Fibroblast of peridontal ligament (primary cell): ENCODE results near the gene SOX5.
"Not testable (repeated sequence)": the region's sequence is repeated elsewhere in the genome, so short reads cannot be mapped to it uniquely, and the experiment has no call there.

Experiments used
- DNase-seq: peaks from one replicate; pipeline ENCODE4 v3.0.0-alpha.2; 2010; ENCODE audit errors: extremely low read depth

SOX5 gene

DNA sequence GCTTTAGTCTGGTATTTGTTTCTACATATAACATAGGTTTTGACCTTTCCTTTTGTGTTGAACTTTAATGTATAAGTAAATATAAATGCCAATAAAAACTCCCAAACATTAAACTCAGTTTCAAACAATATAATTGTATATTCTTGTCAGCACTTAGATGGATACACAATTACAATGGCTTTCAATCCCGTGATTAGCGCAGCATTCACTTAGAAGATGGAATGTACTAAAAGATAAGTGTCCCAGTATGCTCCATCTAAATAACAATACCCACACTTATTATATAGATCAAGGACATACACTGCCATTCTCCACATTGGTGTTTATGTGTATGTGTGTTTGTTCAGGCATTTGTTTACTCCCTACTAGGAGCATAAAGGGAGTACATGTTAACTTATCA lies 193.1 kb downstream of the SOX5 start:
- DNase-seq, result no peak

GRCh38 chr12:23753628-23754365 lies 195.7 kb downstream of the SOX5 start:
- DNase-seq, result no peak

GRCh38 chr12:23752245-23752644 lies 197.2 kb downstream of the SOX5 start:
- DNase-seq, result no peak

DNA sequence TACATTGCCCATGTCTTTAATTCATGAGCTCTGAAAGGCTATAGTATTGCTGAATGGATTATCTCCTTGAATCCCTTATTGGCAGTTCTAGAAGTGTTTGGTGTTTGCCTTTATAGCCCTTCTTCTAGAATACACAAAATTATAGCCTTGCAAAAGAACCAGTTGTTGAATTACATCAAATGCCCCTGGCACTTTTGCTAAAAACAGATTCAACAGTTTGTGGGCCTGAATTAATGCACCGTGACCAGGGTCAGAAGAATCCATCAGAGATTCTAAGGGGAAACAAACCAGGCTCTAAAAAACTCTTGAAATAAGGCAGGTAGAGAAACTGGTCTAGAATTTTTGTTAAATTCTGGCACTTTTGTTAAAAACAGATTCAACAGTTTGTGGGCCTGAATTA lies 197.8 kb downstream of the SOX5 start:
- DNase-seq, result no peak

GRCh38 chr12:23750923-23751322 lies 198.5 kb downstream of the SOX5 start:
- DNase-seq, result no peak

DNA sequence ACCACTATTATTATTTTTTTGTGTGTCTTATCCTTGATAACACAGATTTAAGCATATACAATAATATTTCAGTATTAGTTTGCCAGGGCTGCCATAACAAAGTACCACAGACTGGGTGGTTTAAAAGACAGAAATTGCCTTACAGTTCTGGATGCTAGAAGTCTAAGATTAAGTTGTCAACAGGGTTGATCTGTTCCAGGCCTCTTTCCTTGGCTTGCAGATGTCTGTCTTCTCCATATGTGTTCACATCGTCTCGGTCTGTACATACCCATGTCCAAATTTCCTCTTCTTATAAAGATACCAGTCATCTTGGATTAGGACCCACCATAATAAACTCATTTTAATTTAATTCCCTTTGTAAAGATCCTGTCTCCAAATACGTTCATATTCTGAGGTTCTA lies 204.8 kb downstream of the SOX5 start:
- no peak for DNase-seq

DNA sequence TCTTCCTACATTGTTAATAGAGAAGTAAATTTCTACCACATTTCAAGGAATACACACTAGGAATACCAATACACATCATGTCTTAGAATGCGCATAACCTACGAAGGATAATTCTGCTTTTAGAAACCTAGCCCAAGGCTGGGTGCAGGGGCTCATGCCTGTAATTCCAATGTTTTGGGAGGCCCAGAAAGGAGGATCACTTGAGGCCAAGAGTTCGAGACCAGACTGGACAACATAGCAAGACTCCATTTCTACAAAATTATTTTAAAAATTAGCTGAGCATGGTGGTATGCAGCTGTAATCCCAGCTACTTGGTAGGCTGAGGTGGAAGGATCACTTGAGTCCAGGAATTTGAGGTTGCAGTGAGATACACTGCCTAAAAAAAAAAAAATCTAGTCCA lies 206.9 kb downstream of the SOX5 start:
- no peak for DNase-seq

GRCh38 chr12:23731493-23731892 lies 218.0 kb downstream of the SOX5 start:
- no peak for DNase-seq

DNA sequence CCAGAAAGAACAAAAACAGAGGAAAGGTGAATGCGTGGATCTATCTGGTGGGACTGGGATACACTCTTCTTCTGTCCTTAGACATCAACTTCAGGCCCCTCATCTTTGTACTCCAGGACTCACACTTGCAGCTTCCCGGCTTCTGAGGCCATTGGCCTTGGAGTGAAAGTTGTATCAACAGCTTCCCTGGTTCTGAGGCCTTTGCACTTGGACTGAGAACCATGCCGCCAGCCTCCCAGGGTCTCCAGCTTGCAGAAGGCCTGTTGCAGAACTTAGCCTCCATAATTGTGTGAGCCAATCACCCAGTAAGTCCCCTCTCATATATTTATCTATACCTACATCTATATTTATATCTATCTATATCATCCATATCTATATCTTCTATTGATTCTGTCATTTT lies 218.4 kb downstream of the SOX5 start:
- DNase-seq, result no peak

GRCh38 chr12:23729359-23729758 lies 220.1 kb downstream of the SOX5 start:
- DNase-seq, result no peak

DNA sequence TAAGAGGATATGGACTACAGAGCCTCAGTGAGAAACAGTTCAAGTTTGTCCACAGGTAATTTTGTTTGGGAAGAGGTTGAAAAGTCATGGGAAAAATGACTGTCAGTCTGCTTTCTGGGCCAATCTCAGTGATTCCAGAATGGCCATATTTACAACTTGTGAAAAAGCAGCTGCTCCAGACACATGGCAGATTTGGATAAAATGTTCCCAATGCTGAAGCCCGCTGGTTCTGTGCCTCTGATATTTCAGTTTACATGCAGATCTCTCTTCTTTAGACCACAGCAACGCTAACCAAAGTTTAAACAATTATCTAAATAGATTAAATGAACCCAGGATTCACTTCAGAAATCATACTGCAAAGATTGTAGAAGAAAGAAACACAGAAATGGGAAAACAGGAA lies 222.8 kb downstream of the SOX5 start:
- no peak for DNase-seq

DNA sequence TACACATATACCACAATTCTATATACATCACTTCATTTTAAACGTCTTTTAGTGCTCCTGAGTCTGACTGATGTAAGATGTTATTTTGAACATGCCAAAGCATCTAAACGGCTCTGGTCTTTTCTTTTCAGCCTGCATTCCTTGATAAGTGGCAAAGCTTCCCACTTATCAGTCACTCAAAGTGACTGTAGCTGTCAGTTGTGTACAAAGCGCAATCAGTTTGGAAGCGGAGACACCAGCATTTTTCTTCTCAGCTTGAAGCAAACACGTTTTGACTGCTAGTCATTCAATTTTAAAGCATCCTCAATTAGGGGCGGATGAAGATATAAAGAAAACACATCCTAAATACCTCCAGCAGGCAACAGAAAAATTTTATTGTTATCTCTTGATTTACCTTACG lies 226.8 kb downstream of the SOX5 start:
- no peak for DNase-seq

GRCh38 chr12:23721268-23721667 lies 228.2 kb downstream of the SOX5 start:
- no peak for DNase-seq

- no peak for DNase-seq
These were observed 230.0 kb downstream of the SOX5 start for GRCh38 chr12:23719493-23719892.

- DNase-seq, result not testable (repeated sequence)
These were observed 239.1 kb downstream of the SOX5 start for GRCh38 chr12:23710361-23710760.

GRCh38 chr12:23708185-23708837 lies 241.2 kb downstream of the SOX5 start:
- DNase-seq, result no peak

DNA sequence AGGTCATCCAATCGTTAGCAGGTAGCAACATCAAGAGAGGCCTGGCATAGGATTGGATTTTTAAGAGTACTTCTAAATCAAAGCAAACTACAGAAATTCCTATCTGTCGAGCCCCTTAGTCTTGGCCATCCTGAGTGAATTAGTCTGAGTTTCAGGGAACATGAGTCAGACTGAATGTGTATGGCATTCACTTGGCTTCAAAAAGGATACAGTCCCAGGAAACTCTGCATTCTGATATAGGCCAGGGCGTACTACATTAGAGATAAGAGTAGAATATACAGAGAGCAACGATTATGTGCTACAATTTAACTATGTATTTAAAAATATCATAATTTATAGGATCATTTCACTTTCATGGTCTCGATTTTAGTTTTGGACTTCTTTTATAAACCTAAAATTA lies 242.2 kb downstream of the SOX5 start:
- DNase-seq, result no peak

DNA sequence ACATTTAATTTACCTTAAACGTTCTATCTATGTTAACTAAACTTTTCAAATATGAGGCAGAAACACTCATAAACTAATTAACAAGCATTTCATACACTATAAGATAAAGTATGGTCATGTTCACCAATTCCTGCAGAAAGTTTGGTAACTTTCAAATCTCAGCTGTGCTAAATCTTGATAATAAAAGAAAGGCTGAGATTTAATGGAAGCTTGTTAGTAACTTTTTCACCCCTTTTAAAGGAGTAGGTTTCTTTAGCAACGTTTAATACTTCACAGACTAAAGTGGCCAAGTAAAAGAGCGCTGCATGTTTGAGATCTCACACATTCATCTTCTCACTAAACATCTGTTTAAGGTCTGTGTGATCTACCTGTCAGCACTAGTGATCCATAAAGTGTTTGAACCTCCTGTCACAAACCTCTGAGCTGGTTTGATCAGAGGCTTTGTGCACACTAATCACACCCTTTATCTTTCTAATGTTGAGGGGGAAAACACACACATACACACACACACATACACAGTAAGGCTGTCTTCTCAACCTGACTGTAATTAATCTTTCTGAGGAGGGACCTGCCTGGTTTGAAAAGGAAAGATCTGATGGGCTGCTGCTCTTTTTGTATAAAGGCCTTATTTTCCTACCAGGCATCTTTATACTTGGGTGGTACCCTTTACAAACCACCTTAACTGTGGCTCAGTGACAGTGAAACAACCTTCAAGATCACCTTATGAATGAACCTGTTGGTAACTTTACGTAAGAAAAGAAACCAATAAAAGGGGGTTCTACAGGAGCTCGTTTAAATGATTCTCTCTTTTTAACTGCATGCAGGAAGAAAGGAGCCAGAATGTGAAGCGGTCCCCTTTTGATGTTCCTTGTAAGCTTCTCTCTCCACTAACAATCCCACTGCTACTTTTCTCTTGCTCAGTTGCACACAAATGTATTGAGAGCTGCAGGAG lies 244.2 kb downstream of the SOX5 start:
- no peak for DNase-seq

DNA sequence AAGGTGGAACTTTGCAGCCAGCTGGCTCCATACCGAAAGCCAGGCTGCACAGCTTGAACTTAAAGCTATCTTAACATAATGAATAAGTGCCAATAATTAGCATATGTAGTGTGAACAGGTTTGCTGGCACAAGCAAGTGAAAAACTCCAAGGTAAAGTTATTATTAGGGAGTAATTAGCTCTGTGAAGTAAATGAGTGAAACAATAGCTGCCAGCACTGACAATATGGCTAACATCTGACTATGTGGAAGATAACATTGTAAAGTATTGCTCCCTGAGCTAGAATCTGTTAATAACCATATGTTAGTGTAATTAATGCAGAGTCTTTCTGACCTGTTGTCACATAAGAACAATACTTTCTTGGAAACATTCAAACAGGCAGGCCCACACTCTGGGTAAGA lies 246.4 kb downstream of the SOX5 start:
- DNase-seq, result no peak

DNA sequence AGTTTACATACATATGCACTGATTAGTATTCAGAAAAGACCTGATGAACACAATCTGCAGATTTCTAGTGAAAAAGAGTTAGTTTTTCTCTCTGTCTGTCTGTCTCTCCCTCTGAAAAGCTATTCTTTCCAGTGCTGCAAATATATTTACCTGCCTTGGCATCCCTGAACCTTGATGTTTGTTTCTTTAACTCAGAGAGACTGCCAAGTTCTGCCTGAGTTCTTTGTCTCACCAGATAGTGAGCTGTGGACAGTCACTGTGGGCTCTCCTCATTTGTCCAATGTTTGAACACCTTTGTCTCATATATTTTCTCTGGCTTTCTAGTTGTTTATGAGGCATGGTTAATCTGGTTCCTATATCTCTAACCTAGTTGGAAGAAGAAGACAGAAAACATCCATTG lies 250.4 kb downstream of the SOX5 start:
- no peak for DNase-seq

DNA sequence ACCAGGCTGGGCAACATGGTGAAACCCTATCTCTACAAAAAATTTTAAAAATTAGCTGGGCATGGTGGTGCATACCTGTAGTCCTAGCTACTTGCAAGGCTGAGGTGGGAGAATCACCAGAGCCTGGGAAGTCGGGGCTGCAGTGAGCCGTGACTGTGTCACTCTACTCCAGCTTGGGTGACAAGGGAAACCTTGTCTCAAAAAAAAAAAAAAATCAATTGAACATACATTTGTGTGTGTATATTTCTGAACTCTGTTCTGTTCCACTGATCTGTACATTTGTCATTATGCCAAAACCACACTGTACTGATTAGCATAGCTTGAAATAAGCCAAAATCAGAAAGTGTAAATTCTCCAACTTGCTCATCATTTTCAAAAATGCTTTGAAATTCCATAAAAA lies 254.6 kb downstream of the SOX5 start:
- DNase-seq, result no peak

DNA sequence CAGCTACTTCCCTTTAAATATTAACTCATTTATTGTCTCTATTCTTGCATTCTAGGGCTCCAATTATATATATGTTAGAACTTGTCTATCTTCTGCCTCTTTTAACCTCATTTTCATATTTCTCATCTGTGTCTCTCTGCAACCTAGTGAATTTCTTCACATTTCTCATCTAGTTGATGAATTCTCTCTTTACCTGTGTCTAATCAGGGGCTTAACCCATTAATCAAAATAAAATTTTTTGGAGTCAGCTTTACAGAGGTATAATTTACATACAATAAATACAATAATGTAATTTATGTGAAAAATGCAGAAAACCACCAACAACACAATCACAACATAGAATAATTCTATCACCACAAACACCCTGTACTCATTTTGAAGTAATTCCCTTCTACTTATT lies 255.2 kb downstream of the SOX5 start:
- no peak for DNase-seq

DNA sequence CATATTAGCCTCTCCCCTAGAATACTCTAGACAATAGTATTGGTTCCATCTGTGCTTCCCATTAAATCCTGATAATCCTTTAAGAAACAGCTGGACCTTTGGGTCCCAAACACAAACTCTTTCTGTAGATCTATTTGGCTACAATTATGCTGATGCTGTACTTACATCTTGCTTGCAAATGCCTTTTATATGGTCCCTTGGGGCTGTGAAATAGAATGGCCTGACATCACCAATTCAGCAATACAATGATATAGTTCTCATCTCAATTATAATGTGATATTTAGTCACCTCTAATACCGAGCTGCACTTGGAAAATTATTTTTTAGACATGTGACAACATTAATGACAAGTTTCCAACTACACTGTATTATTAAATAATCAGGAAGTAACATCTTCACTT lies 261.5 kb downstream of the SOX5 start:
- no peak for DNase-seq
